Measurements from ENCODE around the gene SAG. TPM values are rescaled to one million over a fixed set of nuclear protein-coding genes. Genes with fewer than 3 reads are reported as not detected.

The SAG gene
- total and polyA plus RNA-seq, 4 donors = not detected

DNA sequence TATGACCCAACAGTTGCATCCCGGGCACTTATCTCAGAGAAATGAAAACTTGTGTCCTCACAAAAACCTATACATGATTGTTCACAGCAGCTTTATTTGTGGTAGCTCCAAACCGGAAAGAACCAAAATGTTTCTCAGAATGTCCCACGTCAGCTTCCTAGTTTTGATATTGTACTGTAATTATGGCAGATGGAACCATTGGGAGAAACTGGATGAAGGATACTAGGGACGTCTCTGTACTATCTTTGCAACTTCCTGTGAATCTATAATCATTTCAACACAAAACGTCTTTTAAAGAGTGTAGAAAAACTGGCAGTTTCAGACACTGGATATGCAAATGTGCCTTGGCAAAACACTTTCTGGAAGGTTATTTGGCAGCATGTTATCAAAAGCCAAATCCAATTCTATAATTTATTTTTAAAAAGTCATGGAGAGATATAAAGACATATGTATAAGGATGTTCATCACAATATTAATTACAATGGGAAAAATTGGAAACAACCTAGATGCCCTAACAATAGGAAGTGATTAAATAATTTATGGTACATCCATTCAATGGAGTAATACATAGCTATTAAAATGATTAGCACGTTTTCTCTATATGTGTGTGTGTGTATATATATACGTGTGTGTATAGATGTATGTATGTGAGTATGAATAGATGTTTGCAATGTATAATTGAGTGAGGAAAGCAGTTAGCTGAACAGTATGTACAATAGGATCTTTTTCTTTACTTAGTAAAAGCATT lies 9.8 kb downstream of the SAG start:
- H3K27ac ChIP-seq (ENCODE audit: low read depth in 1 of 2, low read length in 2 of 2) = no peak overlapping the region
- TF ChIP-seq FOXA2 (IDR thresholded peaks at IDR 0.05) (no peak), YY1 (IDR thresholded peaks at IDR 0.05) (no peak), JUND (IDR thresholded peaks at IDR 0.05) (no peak), RAD21 (IDR thresholded peaks at IDR 0.05) (no peak), HNF4G (IDR thresholded peaks at IDR 0.05) (no peak), SP1 (IDR thresholded peaks at IDR 0.05) (no peak)
- TF ChIP-seq, protein P1, sequence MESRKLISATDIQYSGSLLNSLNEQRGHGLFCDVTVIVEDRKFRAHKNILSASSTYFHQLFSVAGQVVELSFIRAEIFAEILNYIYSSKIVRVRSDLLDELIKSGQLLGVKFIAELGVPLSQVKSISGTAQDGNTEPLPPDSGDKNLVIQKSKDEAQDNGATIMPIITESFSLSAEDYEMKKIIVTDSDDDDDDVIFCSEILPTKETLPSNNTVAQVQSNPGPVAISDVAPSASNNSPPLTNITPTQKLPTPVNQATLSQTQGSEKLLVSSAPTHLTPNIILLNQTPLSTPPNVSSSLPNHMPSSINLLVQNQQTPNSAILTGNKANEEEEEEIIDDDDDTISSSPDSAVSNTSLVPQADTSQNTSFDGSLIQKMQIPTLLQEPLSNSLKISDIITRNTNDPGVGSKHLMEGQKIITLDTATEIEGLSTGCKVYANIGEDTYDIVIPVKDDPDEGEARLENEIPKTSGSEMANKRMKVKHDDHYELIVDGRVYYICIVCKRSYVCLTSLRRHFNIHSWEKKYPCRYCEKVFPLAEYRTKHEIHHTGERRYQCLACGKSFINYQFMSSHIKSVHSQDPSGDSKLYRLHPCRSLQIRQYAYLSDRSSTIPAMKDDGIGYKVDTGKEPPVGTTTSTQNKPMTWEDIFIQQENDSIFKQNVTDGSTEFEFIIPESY (IDR thresholded peaks at IDR 0.05) = no peak
- TF ChIP-seq, protein P2, sequence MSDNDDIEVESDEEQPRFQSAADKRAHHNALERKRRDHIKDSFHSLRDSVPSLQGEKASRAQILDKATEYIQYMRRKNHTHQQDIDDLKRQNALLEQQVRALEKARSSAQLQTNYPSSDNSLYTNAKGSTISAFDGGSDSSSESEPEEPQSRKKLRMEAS (IDR thresholded peaks at IDR 0.05) = no peak
- TF ChIP-seq, protein P3, sequence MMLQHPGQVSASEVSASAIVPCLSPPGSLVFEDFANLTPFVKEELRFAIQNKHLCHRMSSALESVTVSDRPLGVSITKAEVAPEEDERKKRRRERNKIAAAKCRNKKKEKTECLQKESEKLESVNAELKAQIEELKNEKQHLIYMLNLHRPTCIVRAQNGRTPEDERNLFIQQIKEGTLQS (IDR thresholded peaks at IDR 0.05) = no peak
- WGBS = 76% methylated on average over 7 of the region's 7 CpGs

DNA sequence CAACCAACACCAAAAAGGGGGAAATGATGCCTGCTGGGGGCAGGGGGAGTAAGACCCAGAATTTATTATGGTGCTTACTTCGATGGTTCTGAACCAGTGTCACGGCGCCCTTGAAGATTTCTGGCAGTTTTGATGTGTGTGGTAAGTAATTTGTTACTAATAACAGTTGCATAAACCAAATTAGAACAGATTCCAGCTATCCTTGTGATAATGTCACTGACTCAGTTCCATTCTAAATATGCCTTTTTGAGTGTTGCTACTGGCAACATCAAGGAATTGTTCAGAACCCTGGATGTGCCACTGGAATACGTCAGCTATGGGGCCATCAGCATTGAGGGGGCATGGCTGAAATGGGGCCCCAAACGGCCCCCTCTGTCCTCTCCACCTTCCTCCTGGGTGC lies 11.6 kb downstream of the SAG start:
- 84% methylated on average over 5 of the region's 5 CpGs for WGBS
- DNase-seq (ENCODE audit: low spot score) = no peak
- H3K27ac ChIP-seq (ENCODE audit: low read depth in 1 of 2, low read length in 2 of 2) = no peak overlapping the region

More for the DNA sequence above, 9.8 kb downstream of the SAG start:
- no peak for DNase-seq (ENCODE audit: low spot score)
- no peak overlapping the region for H3K4me3 ChIP-seq (ENCODE audit: low read depth in 1 of 3, low read length in 3 of 3)
- no peaks in the 10 kb centered on the region for H3K9me3 ChIP-seq (ENCODE audit: control insufficient read depth in 4 of 4, low read length in 3 of 4)
- H3K4me1 ChIP-seq (ENCODE audit: control insufficient read depth in 4 of 4, insufficient read depth in 4 of 4, low read length in 3 of 4) = no peaks in the 10 kb centered on the region
- no peaks in the 10 kb centered on the region for H3K27me3 ChIP-seq (ENCODE audit: control insufficient read depth in 4 of 4, insufficient read depth in 4 of 4, low read length in 3 of 4)
- no peak overlapping the region for H3K9ac ChIP-seq (ENCODE audit: low read depth in 1 of 2, low read length in 2 of 2)
- H3K36me3 ChIP-seq (ENCODE audit: control insufficient read depth in 4 of 4, insufficient read depth in 3 of 4, low read depth in 1 of 4, low read length in 3 of 4) = no peaks in the 10 kb centered on the region

More for the DNA sequence above, 11.6 kb downstream of the SAG start:
- no peaks in the 10 kb centered on the region for H3K27me3 ChIP-seq (ENCODE audit: control insufficient read depth in 4 of 4, insufficient read depth in 4 of 4, low read length in 3 of 4)
- H3K4me1 ChIP-seq (ENCODE audit: control insufficient read depth in 4 of 4, insufficient read depth in 4 of 4, low read length in 3 of 4) = no peaks in the 10 kb centered on the region
- no peaks in the 10 kb centered on the region for H3K9me3 ChIP-seq (ENCODE audit: control insufficient read depth in 4 of 4, low read length in 3 of 4)
- H3K36me3 ChIP-seq (ENCODE audit: control insufficient read depth in 4 of 4, insufficient read depth in 3 of 4, low read depth in 1 of 4, low read length in 3 of 4) = no peaks in the 10 kb centered on the region
- no peak overlapping the region for H3K9ac ChIP-seq (ENCODE audit: low read depth in 1 of 2, low read length in 2 of 2)
- H3K4me3 ChIP-seq (ENCODE audit: low read depth in 1 of 3, low read length in 3 of 3) = no peak overlapping the region
- no peak for TF ChIP-seq HNF4G (IDR thresholded peaks at IDR 0.05)
- no peak for TF ChIP-seq SP1 (IDR thresholded peaks at IDR 0.05)
- TF ChIP-seq FOXA1 (IDR thresholded peaks at IDR 0.05) = no peak
- TF ChIP-seq JUND (IDR thresholded peaks at IDR 0.05) = no peak
- no peak for TF ChIP-seq NR2F2 (IDR thresholded peaks at IDR 0.05)
- TF ChIP-seq, protein P3 (IDR thresholded peaks at IDR 0.05) = no peak
- TF ChIP-seq, protein P2 (IDR thresholded peaks at IDR 0.05) = no peak
- TF ChIP-seq, protein P1 (IDR thresholded peaks at IDR 0.05) = no peak
- TF ChIP-seq TAF1 (conservative IDR thresholded peaks at IDR 0.05) = no peak
- TF ChIP-seq, protein P4, sequence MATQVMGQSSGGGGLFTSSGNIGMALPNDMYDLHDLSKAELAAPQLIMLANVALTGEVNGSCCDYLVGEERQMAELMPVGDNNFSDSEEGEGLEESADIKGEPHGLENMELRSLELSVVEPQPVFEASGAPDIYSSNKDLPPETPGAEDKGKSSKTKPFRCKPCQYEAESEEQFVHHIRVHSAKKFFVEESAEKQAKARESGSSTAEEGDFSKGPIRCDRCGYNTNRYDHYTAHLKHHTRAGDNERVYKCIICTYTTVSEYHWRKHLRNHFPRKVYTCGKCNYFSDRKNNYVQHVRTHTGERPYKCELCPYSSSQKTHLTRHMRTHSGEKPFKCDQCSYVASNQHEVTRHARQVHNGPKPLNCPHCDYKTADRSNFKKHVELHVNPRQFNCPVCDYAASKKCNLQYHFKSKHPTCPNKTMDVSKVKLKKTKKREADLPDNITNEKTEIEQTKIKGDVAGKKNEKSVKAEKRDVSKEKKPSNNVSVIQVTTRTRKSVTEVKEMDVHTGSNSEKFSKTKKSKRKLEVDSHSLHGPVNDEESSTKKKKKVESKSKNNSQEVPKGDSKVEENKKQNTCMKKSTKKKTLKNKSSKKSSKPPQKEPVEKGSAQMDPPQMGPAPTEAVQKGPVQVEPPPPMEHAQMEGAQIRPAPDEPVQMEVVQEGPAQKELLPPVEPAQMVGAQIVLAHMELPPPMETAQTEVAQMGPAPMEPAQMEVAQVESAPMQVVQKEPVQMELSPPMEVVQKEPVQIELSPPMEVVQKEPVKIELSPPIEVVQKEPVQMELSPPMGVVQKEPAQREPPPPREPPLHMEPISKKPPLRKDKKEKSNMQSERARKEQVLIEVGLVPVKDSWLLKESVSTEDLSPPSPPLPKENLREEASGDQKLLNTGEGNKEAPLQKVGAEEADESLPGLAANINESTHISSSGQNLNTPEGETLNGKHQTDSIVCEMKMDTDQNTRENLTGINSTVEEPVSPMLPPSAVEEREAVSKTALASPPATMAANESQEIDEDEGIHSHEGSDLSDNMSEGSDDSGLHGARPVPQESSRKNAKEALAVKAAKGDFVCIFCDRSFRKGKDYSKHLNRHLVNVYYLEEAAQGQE (IDR thresholded peaks at IDR 0.05) = no peak
- no peak for TF ChIP-seq RAD21 (IDR thresholded peaks at IDR 0.05)

Measured in liver (tissue), 9 donors.